HCT116 (cell line): ENCODE results near the gene PXDN. TPM values are rescaled to one million over a fixed set of nuclear protein-coding genes. Genes with fewer than 3 reads are reported as not detected.

Source experiments
- ATAC-seq: fragments of 200-7000 bp; cut with Tn5 transposase; 2 replicates; pipeline ENCODE4 v1.9.1; 2020; ENCODE audit warnings: mild to moderate bottlenecking, moderate library complexity
- BruUV-seq: library from RNA; stranded (reverse); fragments of 400-500 nt; replicated peaks from 2 replicates; lab custom pipeline; 2021; lab: Mats Ljungman, UMichigan
- CTCF ChIA-PET: fragments of 300-600 bp; sonication (Branson Sonifier 250); formaldehyde crosslinking; loops from one replicate; lab custom pipeline; 2021; ENCODE audit warnings: antibody characterized with exemption; lab: Charles Lee
- POLR2A ChIA-PET: fragments of 300-600, 350-600 bp; sonication (Branson Sonifier 250); formaldehyde crosslinking; loops from one replicate; lab custom pipeline; 2021; ENCODE audit warnings: antibody characterized with exemption; lab: Charles Lee
- RAD21 ChIA-PET, 2 experiments: fragments of 300-600 bp; sonication (Branson Sonifier 250); formaldehyde crosslinking; loops; one replicate each; lab custom pipeline; 2023; ENCODE audit warnings: low total read pairs in 2 of 2; ENCODE audit not compliant: uncharacterized antibody in 2 of 2, unreplicated experiment in 2 of 2, low non-redundant PET in 1 of 2; lab: Charles Lee
- DNase-seq: peaks from one replicate; pipeline ENCODE4 v3.0.0-alpha.2; 2010; ENCODE audit warnings: low read depth, low spot score
- H2AFZ ChIP-seq: fragments of 200-600 bp; shearing (Covaris generic), sonication (generic); 2 replicates; pipeline ENCODE4 v1.6.1; 2017; ENCODE audit warnings: low read depth, mixed run types, mixed read lengths, antibody characterized with exemption, low read length; ENCODE audit not compliant: poor library complexity, severe bottlenecking
- H3K27ac ChIP-seq: 2 replicates; pipeline ENCODE4 v1.5.1; 2012; ENCODE audit warnings: low read depth, low read length
- H3K27me3 ChIP-seq: fragments of 200-600 bp; sonication (generic); 2 replicates; pipeline ENCODE4 v1.6.1; 2016; ENCODE audit warnings: mixed run types, low read length, mixed read lengths; ENCODE audit not compliant: insufficient read depth
- H3K36me3 ChIP-seq, 2 experiments: fragments of 200-500 bp in 1 of 2; fragments of 200-600 bp in 1 of 2; sonication (Bioruptor generic) in 1 of 2; sonication (generic) in 1 of 2; 2 replicates each; pipeline versions ENCODE4 v1.5.1 to v1.6.1; 2014 to 2016; ENCODE audit warnings: low read length in 2 of 2, inconsistent platforms in 1 of 2, mixed read lengths in 1 of 2, mixed run types in 1 of 2; ENCODE audit not compliant: insufficient read depth in 2 of 2, control insufficient read depth in 1 of 2
- H3K4me1 ChIP-seq, 2 experiments: fragments of 200-600 bp in 1 of 2; sonication (generic) in 1 of 2; 2 replicates each; pipeline versions ENCODE4 v1.5.1 to v1.6.1; 2012 to 2017; ENCODE audit warnings: low read length in 2 of 2, inconsistent platforms in 1 of 2, mild to moderate bottlenecking in 1 of 2, mixed read lengths in 1 of 2, mixed run types in 1 of 2, moderate library complexity in 1 of 2; ENCODE audit not compliant: insufficient read depth in 2 of 2, control insufficient read depth in 1 of 2
- H3K4me2 ChIP-seq: fragments of 200-600 bp; sonication (generic); 2 replicates; pipeline ENCODE4 v1.6.1; 2017; ENCODE audit warnings: mixed run types, low read length, mixed read lengths
- H3K4me3 ChIP-seq, 2 experiments: fragments of 200-600 bp in 1 of 2; sonication (generic) in 1 of 2; replicated peaks in 1 of 2; 2 replicates each; pipeline ENCODE4 v1.5.1; 2011 to 2016; ENCODE audit warnings: low read length in 2 of 2, control low read depth in 1 of 2, low read depth in 1 of 2, mild to moderate bottlenecking in 1 of 2, mixed read lengths in 1 of 2, mixed run types in 1 of 2
- H3K79me2 ChIP-seq: fragments of 200-600 bp; sonication (generic); 2 replicates; pipeline ENCODE4 v1.6.1; 2017; ENCODE audit warnings: mild to moderate bottlenecking, mixed run types, low read length, moderate library complexity, mixed read lengths; ENCODE audit not compliant: insufficient read depth
- H3K9ac ChIP-seq: fragments of 200-600 bp; sonication (generic); 2 replicates; pipeline ENCODE4 v1.6.1; 2016; ENCODE audit warnings: low read length, mixed read lengths
- H3K9me2 ChIP-seq: fragments of 200-600 bp; sonication (generic), shearing (Covaris generic); 2 replicates; pipeline ENCODE4 v1.6.1; 2017; ENCODE audit warnings: mixed run types, mild to moderate bottlenecking, moderate library complexity; ENCODE audit not compliant: insufficient read depth
- H3K9me3 ChIP-seq, 2 experiments: fragments of 200-500 bp in 1 of 2; fragments of 200-600 bp in 1 of 2; sonication (Bioruptor generic) in 1 of 2; sonication (generic) in 1 of 2; 2 replicates each; pipeline ENCODE4 v1.6.1; 2014 to 2017; ENCODE audit warnings: low read length in 2 of 2, mixed read lengths in 2 of 2, inconsistent platforms in 1 of 2, low read depth in 1 of 2, mild to moderate bottlenecking in 1 of 2, mixed run types in 1 of 2, moderate library complexity in 1 of 2; ENCODE audit not compliant: control insufficient read depth in 1 of 2, insufficient read depth in 1 of 2
- H4K20me1 ChIP-seq: fragments of 200-600 bp; sonication (generic), shearing (Covaris generic); 2 replicates; pipeline ENCODE4 v1.6.1; 2017; ENCODE audit warnings: mixed run types, mild to moderate bottlenecking, moderate library complexity; ENCODE audit not compliant: insufficient read depth
- ATF3 ChIP-seq: IDR thresholded peaks from 2 replicates; pipeline ENCODE4 v1.6.1; 2012
- CBX3 ChIP-seq: IDR thresholded peaks from 2 replicates; pipeline ENCODE4 v1.6.1; 2012; ENCODE audit warnings: low read depth
- CTCF ChIP-seq, 3 experiments: fragments of 200-600 bp in 1 of 3; sonication (generic) in 1 of 3; IDR thresholded peaks in 2 of 3; conservative IDR thresholded peaks in 1 of 3; 2 replicates each; pipeline ENCODE4 v1.5.1; 2012 to 2017; ENCODE audit warnings: low read depth in 2 of 3, low read length in 2 of 3, antibody characterized with exemption in 1 of 3, borderline replicate concordance in 1 of 3, control low read depth in 1 of 3, mild to moderate bottlenecking in 1 of 3, mixed read lengths in 1 of 3, mixed run types in 1 of 3, moderate library complexity in 1 of 3; ENCODE audit not compliant: insufficient read depth in 1 of 3
- EGR1 ChIP-seq: IDR thresholded peaks from 2 replicates; pipeline ENCODE4 v1.6.1; 2012; ENCODE audit warnings: low read depth
- EZH2 ChIP-seq: fragments of 200-600 bp; sonication (generic); IDR thresholded peaks from 2 replicates; pipeline ENCODE4 v1.6.1; 2017; ENCODE audit warnings: antibody characterized with exemption, mixed run types
- FOSL1 ChIP-seq: IDR thresholded peaks from 2 replicates; pipeline ENCODE4 v1.6.1; 2012; ENCODE audit warnings: low read depth
- MAX ChIP-seq: IDR thresholded peaks from 2 replicates; pipeline ENCODE4 v1.6.1; 2012
- POLR2A ChIP-seq: IDR thresholded peaks from 2 replicates; pipeline ENCODE4 v1.7.0; 2011; ENCODE audit warnings: borderline replicate concordance; ENCODE audit not compliant: insufficient read depth, insufficient read length; ENCODE audit errors: extremely low read depth
- POLR2AphosphoS5 ChIP-seq: IDR thresholded peaks from 2 replicates; pipeline ENCODE4 v1.6.1; 2011; ENCODE audit warnings: mild to moderate bottlenecking, low read depth, low read length, moderate library complexity
- RAD21 ChIP-seq: IDR thresholded peaks from 2 replicates; pipeline ENCODE4 v1.6.1; 2012; ENCODE audit warnings: low read depth, mild to moderate bottlenecking
- REST ChIP-seq: IDR thresholded peaks from 2 replicates; pipeline ENCODE4 v1.6.1; 2012; ENCODE audit warnings: low read depth
- SP1 ChIP-seq: IDR thresholded peaks from 2 replicates; pipeline ENCODE4 v1.6.1; 2012; ENCODE audit warnings: low read depth
- SRF ChIP-seq: IDR thresholded peaks from 2 replicates; pipeline ENCODE4 v1.6.1; 2012; ENCODE audit warnings: low read depth
- YY1 ChIP-seq: IDR thresholded peaks from 2 replicates; pipeline ENCODE4 v1.6.1; 2011; ENCODE audit warnings: low read length, low read depth, moderate library complexity, mild to moderate bottlenecking; ENCODE audit not compliant: insufficient replicate concordance; ENCODE audit errors: extremely low read depth
- ZBTB33 ChIP-seq: IDR thresholded peaks from 2 replicates; pipeline ENCODE4 v1.6.1; 2011; ENCODE audit warnings: mild to moderate bottlenecking, low read length, moderate library complexity; ENCODE audit not compliant: insufficient replicate concordance; ENCODE audit errors: extremely low read depth
- ZNF274 ChIP-seq: fragments of 200-500 bp; sonication (Bioruptor generic); IDR thresholded peaks from 2 replicates; pipeline ENCODE4 v1.6.1; 2014; ENCODE audit warnings: mild to moderate bottlenecking, low read depth, low read length, inconsistent platforms
- intact Hi-C: fragments of 100-400 bp; cut with micrococcal nuclease; formaldehyde crosslinking; loops from 2 replicates; pipeline ENCODE4 v1.10.0; 2022
- total RNA-seq: library from RNA; stranded (reverse); gene quantifications from one replicate; pipeline ENCODE4 v1.2.1, GENCODE V29; 2021; ENCODE audit not compliant: unreplicated experiment

Gene PXDN
- total RNA-seq, 1 experiment from 2014 or later: 10.7 TPM

- no peak for ATAC-seq
- POLR2A ChIA-PET: no interaction called here
- CTCF ChIA-PET: no interaction called here
Measured at GRCh38 chr2:1698188-1698945, 45.9 kb downstream of the PXDN start.

More at GRCh38 chr2:1698188-1698945, 45.9 kb downstream of the PXDN start:
- BruUV-seq: no TSS peak
- DNase-seq: no peak
- H3K27ac ChIP-seq: no peak overlapping the region
- H3K4me2 ChIP-seq: no peak overlapping the region
- no peaks in the 10 kb centered on the region for H3K9me2 ChIP-seq
- RAD21 ChIA-PET: no interaction called here
- no peak overlapping the region for H3K9ac ChIP-seq
- H4K20me1 ChIP-seq: no peaks in the 10 kb centered on the region
- peaks cover 6 to 8% of the 10 kb centered on the region in 2 experiments; a peak in 2 of 4 replicates for H3K4me1 ChIP-seq
- H3K36me3 ChIP-seq: no peaks in the 10 kb centered on the region
- TF ChIP-seq RAD21 (no peak), YY1 (no peak), ZNF274 (no peak), ZBTB33 (no peak), POLR2AphosphoS5 (no peak), POLR2A (no peak), MAX (no peak), EGR1 (no peak), SRF (no peak), EZH2 (no peak), CTCF (IDR thresholded peaks at IDR 0.05 in 2 of 3, conservative IDR thresholded peaks at IDR 0.05 in 1 of 3; ENCODE audit: borderline replicate concordance in 1 of 3, insufficient read depth in 1 of 3, low read depth in 2 of 3, low read length in 2 of 3) (no peak), FOSL1 (no peak), SP1 (no peak), CBX3 (no peak), ATF3 (no peak), REST (no peak)
- intact Hi-C loops: no loop called here
- H3K4me3 ChIP-seq: no peak overlapping the region
- no peaks in the 10 kb centered on the region for H3K9me3 ChIP-seq
- no peaks in the 10 kb centered on the region for H3K27me3 ChIP-seq
- H3K79me2 ChIP-seq: no peaks in the 10 kb centered on the region
- H2AFZ ChIP-seq: no peak overlapping the region
